Smooth muscle cell (in vitro differentiated cells): ENCODE data around the gene SERPINH1. TPM values are rescaled to one million over a fixed set of nuclear protein-coding genes. Genes with fewer than 3 reads are reported as not detected.

Experiments used
- DNase-seq: peaks from one replicate; lab custom pipeline; 2025; ENCODE audit not compliant: unreplicated experiment; lab: John Stamatoyannopoulos, UW
- H2AFZ ChIP-seq: fragments of 200-600 bp; sonication (generic); 2 replicates; pipeline ENCODE4 v1.6.0; 2016; ENCODE audit warnings: antibody characterized with exemption, low read depth, mild to moderate bottlenecking
- H3F3A ChIP-seq: fragments of 200-600 bp; sonication (generic); 2 replicates; pipeline ENCODE4 v1.6.0; 2017; ENCODE audit warnings: antibody characterized with exemption, low read depth
- H3K27ac ChIP-seq: fragments of 200-600 bp; sonication (generic); 2 replicates; pipeline ENCODE4 v1.5.1; 2016; ENCODE audit warnings: low read depth, mild to moderate bottlenecking
- H3K27me3 ChIP-seq: fragments of 200-600 bp; sonication (generic); 2 replicates; pipeline ENCODE4 v1.6.1; 2016; ENCODE audit warnings: low read depth, mild to moderate bottlenecking
- H3K36me3 ChIP-seq: fragments of 200-600 bp; sonication (generic); 2 replicates; pipeline ENCODE4 v1.5.1; 2016; ENCODE audit warnings: low read depth
- H3K4me1 ChIP-seq: fragments of 200-600 bp; sonication (generic); 2 replicates; pipeline ENCODE4 v1.5.1; 2016; ENCODE audit warnings: low read depth
- H3K4me2 ChIP-seq: fragments of 200-600 bp; sonication (generic); 2 replicates; pipeline ENCODE4 v1.6.0; 2016; ENCODE audit warnings: mild to moderate bottlenecking
- H3K4me3 ChIP-seq: fragments of 200-600 bp; sonication (generic); 2 replicates; pipeline ENCODE4 v1.5.1; 2016; ENCODE audit warnings: mild to moderate bottlenecking
- H3K79me2 ChIP-seq: fragments of 200-600 bp; sonication (generic); 2 replicates; pipeline ENCODE4 v1.6.0; 2016; ENCODE audit warnings: low read depth, mild to moderate bottlenecking
- H3K9ac ChIP-seq: fragments of 200-600 bp; sonication (generic); 2 replicates; pipeline ENCODE4 v1.6.0; 2016; ENCODE audit warnings: low read depth
- H3K9me3 ChIP-seq: fragments of 200-600 bp; sonication (generic); replicated peaks from 2 replicates; pipeline ENCODE4 v1.5.1; 2016; ENCODE audit warnings: low read depth
- H4K20me1 ChIP-seq: fragments of 200-600 bp; sonication (generic); 2 replicates; pipeline ENCODE4 v1.6.0; 2016; ENCODE audit warnings: low read depth
- CTCF ChIP-seq: fragments of 200-600 bp; sonication (generic); IDR thresholded peaks from 2 replicates; pipeline ENCODE4 v1.5.1; 2017; ENCODE audit warnings: borderline replicate concordance, mild to moderate bottlenecking, antibody characterized with exemption; ENCODE audit not compliant: insufficient read depth, poor library complexity, severe bottlenecking
- WGBS: methylation state at CpG from one replicate; pipeline ENCODE4 v1.1.7; 2016; ENCODE audit warnings: low lambda C conversion rate; 5-methylcytosine and 5-hydroxymethylcytosine counted together
- polyA plus RNA-seq: library from polyadenylated mRNA; unstranded; fragments of >200 nt; fragmentation: Nextera tagmentation; extraction: Ambion mirVana; gene quantifications from 2 replicates; pipeline ENCODE4 v1.2.1, GENCODE V29; 2016
- total RNA-seq: library from RNA; depleted of rRNA; stranded (reverse); fragments of >200 nt; gene quantifications from 2 replicates; pipeline ENCODE4 v1.2.3, GENCODE V29; 2014

The SERPINH1 gene
- total and polyA plus RNA-seq, 2 experiments from 2014 or later = 1,493 to 2,653 TPM

- H3K27me3 ChIP-seq = peaks cover 9% of the 10 kb centered on the region
- no peaks in the 10 kb centered on the region for H3K9me3 ChIP-seq
- H3K4me2 ChIP-seq = peak overlapping the region; percentile 47
- H3F3A ChIP-seq = no peaks in the 10 kb centered on the region
- no peak for TF ChIP-seq CTCF
- no peaks in the 10 kb centered on the region for H3K4me1 ChIP-seq
- no peaks in the 10 kb centered on the region for H4K20me1 ChIP-seq
- no peak overlapping the region for H3K27ac ChIP-seq
- WGBS = 52% methylated on average over 8 of the region's 8 CpGs
- no peaks in the 10 kb centered on the region for H3K36me3 ChIP-seq
- no peak for DNase-seq
- H3K4me3 ChIP-seq = no peak overlapping the region
- no peaks in the 10 kb centered on the region for H3K79me2 ChIP-seq
- no peak overlapping the region for H3K9ac ChIP-seq
- H2AFZ ChIP-seq = peak overlapping the region; percentile 16
Observed at GRCh38 chr11:75602951-75603350, 40.9 kb downstream of the SERPINH1 start.

GRCh38 chr11:75603791-75604736 lies 42.0 kb downstream of the SERPINH1 start:
- 86% methylated on average over 16 of the region's 16 CpGs for WGBS
- H3K4me2 ChIP-seq = peak overlapping the region; percentile 47
- no peak overlapping the region for H3K9ac ChIP-seq
- H3K9me3 ChIP-seq = no peaks in the 10 kb centered on the region
- no peak overlapping the region for H2AFZ ChIP-seq
- DNase-seq = no peak
- H3K4me3 ChIP-seq = no peak overlapping the region
- H3K27me3 ChIP-seq = peaks cover 9% of the 10 kb centered on the region
- no peaks in the 10 kb centered on the region for H3K36me3 ChIP-seq
- H3F3A ChIP-seq = no peaks in the 10 kb centered on the region
- H3K4me1 ChIP-seq = no peaks in the 10 kb centered on the region
- no peaks in the 10 kb centered on the region for H3K79me2 ChIP-seq
- H4K20me1 ChIP-seq = no peaks in the 10 kb centered on the region
- no peak for TF ChIP-seq CTCF
- H3K27ac ChIP-seq = no peak overlapping the region

GRCh38 chr11:75606099-75606498 lies 44.0 kb downstream of the SERPINH1 start:
- H3K9me3 ChIP-seq = no peaks in the 10 kb centered on the region
- no peak overlapping the region for H3K27ac ChIP-seq
- no peaks in the 10 kb centered on the region for H4K20me1 ChIP-seq
- H3K4me3 ChIP-seq = no peak overlapping the region
- no peak overlapping the region for H2AFZ ChIP-seq
- H3K9ac ChIP-seq = no peak overlapping the region
- no peaks in the 10 kb centered on the region for H3F3A ChIP-seq
- H3K4me2 ChIP-seq = no peak overlapping the region
- H3K79me2 ChIP-seq = no peaks in the 10 kb centered on the region
- H3K4me1 ChIP-seq = no peaks in the 10 kb centered on the region
- WGBS = 91% methylated on average over 8 of the region's 8 CpGs
- peaks cover 9% of the 10 kb centered on the region for H3K27me3 ChIP-seq
- DNase-seq = no peak
- H3K36me3 ChIP-seq = no peaks in the 10 kb centered on the region
- no peak for TF ChIP-seq CTCF

- no peak for TF ChIP-seq CTCF
- 95% methylated on average over 3 of the region's 3 CpGs for WGBS
- Histone ChIP-seq H3K4me3 (no peak overlapping the region), H3F3A (no peaks in the 10 kb centered on the region), H3K9ac (no peak overlapping the region), H3K27ac (no peak overlapping the region), H3K9me3 (no peaks in the 10 kb centered on the region), H4K20me1 (no peaks in the 10 kb centered on the region), H3K36me3 (no peaks in the 10 kb centered on the region), H2AFZ (no peak overlapping the region), H3K4me2 (no peak overlapping the region), H3K4me1 (peaks cover 6% of the 10 kb centered on the region), H3K79me2 (no peaks in the 10 kb centered on the region), H3K27me3 (peaks cover 9% of the 10 kb centered on the region)
- DNase-seq = no peak
Observed at GRCh38 chr11:75611823-75612222, 49.8 kb downstream of the SERPINH1 start.
